HCT116 (cell line): ENCODE measurements around the gene RAB31.

Experiments used
- CTCF ChIP-seq, 3 experiments: fragments of 200-600 bp in 1 of 3; sonication (generic) in 1 of 3; IDR thresholded peaks in 2 of 3; conservative IDR thresholded peaks in 1 of 3; 2 replicates each; pipeline ENCODE4 v1.5.1; 2012 to 2017; ENCODE audit warnings: low read depth in 2 of 3, low read length in 2 of 3, antibody characterized with exemption in 1 of 3, borderline replicate concordance in 1 of 3, control low read depth in 1 of 3, mild to moderate bottlenecking in 1 of 3, mixed read lengths in 1 of 3, mixed run types in 1 of 3, moderate library complexity in 1 of 3; ENCODE audit not compliant: insufficient read depth in 1 of 3
- ELF1 ChIP-seq: IDR thresholded peaks from 2 replicates; pipeline ENCODE4 v1.6.1; 2012; ENCODE audit warnings: low read depth, borderline replicate concordance
- EZH2 ChIP-seq: fragments of 200-600 bp; sonication (generic); IDR thresholded peaks from 2 replicates; pipeline ENCODE4 v1.6.1; 2017; ENCODE audit warnings: antibody characterized with exemption, mixed run types
- POLR2AphosphoS5 ChIP-seq: IDR thresholded peaks from 2 replicates; pipeline ENCODE4 v1.6.1; 2011; ENCODE audit warnings: mild to moderate bottlenecking, low read depth, low read length, moderate library complexity
- SP1 ChIP-seq: IDR thresholded peaks from 2 replicates; pipeline ENCODE4 v1.6.1; 2012; ENCODE audit warnings: low read depth
- TF ChIP-seq, protein P1 (sequence below): IDR thresholded peaks from 2 replicates; pipeline ENCODE4 v1.6.1; 2012

- TF ChIP-seq, protein P1, sequence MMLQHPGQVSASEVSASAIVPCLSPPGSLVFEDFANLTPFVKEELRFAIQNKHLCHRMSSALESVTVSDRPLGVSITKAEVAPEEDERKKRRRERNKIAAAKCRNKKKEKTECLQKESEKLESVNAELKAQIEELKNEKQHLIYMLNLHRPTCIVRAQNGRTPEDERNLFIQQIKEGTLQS = no peak
- TF ChIP-seq EZH2 (no peak), POLR2AphosphoS5 (no peak), SP1 (no peak), CTCF (IDR thresholded peaks at IDR 0.05 in 2 of 3, conservative IDR thresholded peaks at IDR 0.05 in 1 of 3; ENCODE audit: borderline replicate concordance in 1 of 3, insufficient read depth in 1 of 3, low read depth in 2 of 3, low read length in 2 of 3) (no peak), ELF1 (no peak)
Measured at GRCh38 chr18:9835825-9836224, 127.7 kb downstream of the RAB31 start.
